Activated T-cell treated with anti-CD3 and anti-CD28 coated beads for 1 hour (primary cell): ENCODE measurements around the gene MYO1B.

ENCODE experiments used
- DNase-seq: peaks from one replicate; pipeline ENCODE4 v3.0.0-alpha.2; 2020; ENCODE audit warnings: low read depth

Gene MYO1B

DNA sequence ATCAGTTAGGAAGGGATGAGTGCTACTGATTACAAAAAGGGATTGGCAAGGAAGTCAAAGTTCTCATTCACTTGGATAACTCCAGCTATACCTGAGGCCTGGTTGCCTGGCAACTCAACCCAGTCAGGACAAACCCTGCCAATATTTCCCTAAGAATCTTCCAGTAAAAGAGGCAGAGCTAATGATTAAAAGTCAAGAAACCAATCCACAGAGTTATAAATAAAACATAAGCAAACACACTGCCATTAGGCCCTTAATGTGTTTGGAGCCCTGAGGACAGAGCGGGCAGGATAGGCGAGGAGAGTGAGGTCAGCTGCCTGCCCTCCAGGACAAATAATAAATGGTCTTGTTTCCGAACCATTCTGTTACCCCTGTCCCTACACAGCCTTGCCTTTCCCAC is 217.2 kb downstream of the MYO1B start:
- DNase-seq = no peak

DNA sequence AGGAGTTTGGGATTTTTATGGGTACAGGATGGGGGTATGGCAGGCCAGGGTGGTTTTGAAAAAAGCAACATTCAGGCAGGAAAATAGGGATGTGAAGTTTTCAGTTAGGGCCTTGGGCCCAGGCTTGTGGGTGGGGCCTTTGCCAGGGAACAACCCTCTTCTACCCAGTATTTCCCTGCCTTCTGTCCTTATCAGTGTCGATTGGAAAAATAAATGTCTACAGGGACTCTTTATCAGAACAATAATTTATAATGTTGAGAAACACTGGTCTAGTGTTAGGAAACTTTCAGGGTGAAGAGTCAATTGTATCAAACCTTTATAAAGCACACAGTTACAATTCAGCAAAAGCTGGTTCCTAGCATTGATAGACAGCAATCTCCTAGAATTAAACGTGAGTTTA is 218.6 kb downstream of the MYO1B start:
- DNase-seq = no peak

DNA sequence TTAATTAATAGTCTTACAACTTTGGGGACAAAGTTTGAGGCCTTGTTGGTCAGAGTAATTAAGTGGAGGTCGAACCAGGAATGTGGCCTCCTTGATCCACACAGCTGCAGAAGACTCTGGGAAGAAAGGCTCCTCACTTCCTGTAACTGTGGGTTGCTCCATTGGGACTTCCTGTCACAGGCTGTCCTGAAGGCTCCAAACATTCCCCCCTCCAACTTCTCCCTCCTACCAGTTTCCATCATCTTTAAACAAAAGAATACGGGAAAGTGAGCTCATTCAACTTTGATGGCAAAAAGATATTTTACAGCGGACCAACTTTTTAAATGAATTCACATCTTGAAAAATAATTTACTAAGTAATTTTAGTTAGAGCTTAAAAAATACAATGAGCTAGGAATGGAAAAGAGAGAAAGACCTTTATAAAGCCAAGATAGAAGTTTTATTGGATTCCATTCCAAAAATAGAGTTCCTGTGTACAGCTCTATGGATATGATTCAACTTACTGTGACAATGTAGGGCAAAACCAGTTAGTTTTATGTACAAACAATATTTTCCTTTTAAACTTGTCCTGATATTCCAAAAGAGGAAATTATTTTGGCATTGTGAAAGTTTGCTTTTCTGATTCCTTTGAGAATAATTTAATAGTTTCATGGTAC is 220.7 kb downstream of the MYO1B start:
- DNase-seq = no peak

DNA sequence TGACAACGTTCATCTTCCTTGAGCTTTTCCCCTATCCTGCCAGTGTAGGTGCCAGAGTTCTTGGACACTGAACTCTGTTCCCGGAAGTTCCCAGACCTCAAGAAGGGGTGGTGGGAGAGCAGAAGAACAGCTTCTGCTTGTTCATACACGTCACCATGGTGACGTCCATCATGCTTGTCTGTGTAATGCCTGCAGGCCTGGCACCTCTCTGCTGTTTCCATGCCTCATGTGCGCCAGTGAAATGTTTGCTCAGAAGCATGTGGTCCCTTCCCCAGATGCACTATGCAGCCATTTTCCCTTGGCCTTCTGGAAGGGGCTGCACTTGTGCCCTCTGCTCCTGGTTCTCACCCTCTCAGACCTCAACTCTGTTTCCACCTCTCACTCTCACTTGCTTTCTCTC is 221.9 kb downstream of the MYO1B start:
- no peak for DNase-seq

DNA sequence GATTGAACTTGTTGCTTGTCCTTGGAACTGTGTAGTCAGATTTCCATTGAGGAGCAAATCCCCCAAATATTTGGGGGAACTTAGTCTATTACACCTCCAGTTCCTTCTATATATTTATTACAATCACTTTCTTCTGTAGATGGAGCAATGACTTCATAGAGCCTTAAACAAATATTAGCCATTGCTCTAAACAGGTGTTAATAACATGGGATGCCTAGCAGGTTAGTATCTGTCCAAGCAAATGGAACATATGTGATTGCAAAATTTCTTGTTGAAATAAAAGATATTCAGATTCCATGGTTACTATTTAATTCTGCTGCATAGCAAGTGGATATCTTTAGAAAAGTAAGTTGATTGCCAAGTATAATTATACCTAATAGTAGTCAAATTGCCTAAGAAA is 225.1 kb downstream of the MYO1B start:
- no peak for DNase-seq

DNA sequence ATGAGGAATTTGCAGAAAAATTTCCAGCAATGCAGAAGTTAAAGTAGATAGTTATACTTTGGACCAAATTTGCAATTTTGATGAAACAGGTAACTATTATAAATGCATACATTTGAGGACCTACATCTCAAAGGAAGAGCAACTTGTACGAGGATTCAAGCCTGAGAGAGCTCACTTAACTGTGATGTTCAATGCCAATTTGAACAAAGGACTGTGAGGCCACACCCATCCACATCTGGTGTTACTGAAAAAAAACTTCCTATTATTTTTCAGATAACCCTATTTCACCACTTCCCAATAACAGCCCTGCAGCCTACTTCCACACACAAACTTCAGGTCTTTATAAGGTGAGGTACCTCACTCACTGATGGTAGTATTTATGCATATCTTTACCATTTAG is 229.3 kb downstream of the MYO1B start:
- DNase-seq = no peak
